Neural cell (in vitro differentiated cells): Measurements from ENCODE around the gene ATP6AP2. TPM values are rescaled to one million over a fixed set of nuclear protein-coding genes. Genes with fewer than 3 reads are reported as not detected.

ENCODE experiments used
- H2AFZ ChIP-seq: fragments of 200-600, 300-800 bp; sonication (generic), shearing (Covaris generic); 2 replicates; pipeline ENCODE4 v1.6.0; 2014; ENCODE audit warnings: low read depth, mild to moderate bottlenecking, antibody characterized with exemption, low read length, moderate library complexity
- H3F3A ChIP-seq: fragments of 200-600 bp; shearing (Covaris generic); 2 replicates; pipeline ENCODE4 v1.6.1; 2016; ENCODE audit warnings: mild to moderate bottlenecking, moderate library complexity, mixed read lengths, antibody characterized with exemption, low read length; ENCODE audit not compliant: insufficient read depth, poor library complexity, severe bottlenecking
- H3K27ac ChIP-seq: fragments of 200-600, 300-800 bp; sonication (generic), shearing (Covaris generic); 2 replicates; pipeline ENCODE4 v1.5.1; 2014; ENCODE audit warnings: mild to moderate bottlenecking, low read length, moderate library complexity
- H3K27me3 ChIP-seq: fragments of 300-800, 200-600 bp; sonication (generic), shearing (Covaris generic); 2 replicates; pipeline ENCODE4 v1.6.0; 2014; ENCODE audit warnings: mild to moderate bottlenecking, low read depth, low read length, moderate library complexity; ENCODE audit not compliant: insufficient read depth
- H3K36me3 ChIP-seq: fragments of 300-800, 200-600 bp; sonication (generic), shearing (Covaris generic); 2 replicates; pipeline ENCODE4 v1.5.1; 2014; ENCODE audit warnings: mild to moderate bottlenecking, antibody characterized with exemption, low read length, moderate library complexity; ENCODE audit not compliant: insufficient read depth
- H3K4me2 ChIP-seq: fragments of 300-800, 200-600 bp; sonication (generic), shearing (Covaris generic); 2 replicates; pipeline ENCODE4 v1.6.0; 2014; ENCODE audit warnings: mild to moderate bottlenecking, low read length
- H3K4me3 ChIP-seq: fragments of 300-800, 200-600 bp; sonication (generic), shearing (Covaris generic); 2 replicates; pipeline ENCODE4 v1.5.1; 2014; ENCODE audit warnings: mild to moderate bottlenecking, low read length, moderate library complexity
- H3K79me2 ChIP-seq: fragments of 200-600 bp; shearing (Covaris generic); replicated peaks from 2 replicates; pipeline ENCODE4 v1.6.0; 2014; ENCODE audit warnings: mild to moderate bottlenecking, low read length, moderate library complexity; ENCODE audit not compliant: insufficient read depth
- H3K9ac ChIP-seq: fragments of 300-800, 200-600 bp; sonication (generic), shearing (Covaris generic); 2 replicates; pipeline ENCODE4 v1.6.1; 2016; ENCODE audit warnings: mild to moderate bottlenecking, low read length, mixed read lengths
- H3K9me2 ChIP-seq: fragments of 200-600 bp; shearing (Covaris generic); 2 replicates; pipeline ENCODE4 v1.6.1; 2016; ENCODE audit warnings: mild to moderate bottlenecking, low read length, mixed read lengths; ENCODE audit not compliant: insufficient read depth
- H3K9me3 ChIP-seq: fragments of 200-600, 300-800 bp; sonication (generic), shearing (Covaris generic); 2 replicates; pipeline ENCODE4 v1.6.1; 2016; ENCODE audit warnings: mild to moderate bottlenecking, mixed run types, low read length, moderate library complexity, mixed read lengths
- H4K20me1 ChIP-seq: fragments of 200-600 bp; shearing (Covaris generic); 2 replicates; pipeline ENCODE4 v1.6.1; 2016; ENCODE audit warnings: mild to moderate bottlenecking, mixed run types; ENCODE audit not compliant: insufficient read depth
- EP300 ChIP-seq: fragments of 450-650 bp; conservative IDR thresholded peaks from 2 replicates; pipeline ENCODE4 v1.6.1; 2014; ENCODE audit warnings: antibody characterized with exemption, mild to moderate bottlenecking, moderate library complexity; ENCODE audit not compliant: poor library complexity, severe bottlenecking
- MXI1 ChIP-seq: fragments of 450-650 bp; conservative IDR thresholded peaks from 2 replicates; pipeline ENCODE4 v1.6.1; 2014; ENCODE audit warnings: antibody characterized with exemption, mild to moderate bottlenecking; ENCODE audit not compliant: poor library complexity, severe bottlenecking
- POLR2AphosphoS5 ChIP-seq: IDR thresholded peaks from 2 replicates; pipeline ENCODE4 v1.6.1; 2012
- RAD21 ChIP-seq: fragments of 450-650 bp; conservative IDR thresholded peaks from 2 replicates; pipeline ENCODE4 v1.6.1; 2014; ENCODE audit warnings: antibody characterized with exemption, mild to moderate bottlenecking, moderate library complexity
- TAF1 ChIP-seq: IDR thresholded peaks from 2 replicates; pipeline ENCODE4 v1.6.1; 2012; ENCODE audit warnings: low read depth
- polyA plus RNA-seq: library from polyadenylated mRNA; depleted of rRNA; stranded (reverse); fragments of >200 nt; gene quantifications from 2 replicates; pipeline ENCODE4 v1.2.3, GENCODE V29; 2014
- TF ChIP-seq, protein P1 (sequence below): IDR thresholded peaks from 2 replicates; pipeline ENCODE4 v1.6.1; 2012; ENCODE audit warnings: borderline replicate concordance
- TF ChIP-seq, protein P2 (sequence below): fragments of 450-650 bp; IDR thresholded peaks from 2 replicates; pipeline ENCODE4 v1.5.1; 2014; ENCODE audit warnings: antibody characterized with exemption, mild to moderate bottlenecking, moderate library complexity; ENCODE audit not compliant: poor library complexity, severe bottlenecking

The ATP6AP2 gene
- polyA plus RNA-seq, 1 donor from 2014 or later: 236 TPM

DNA sequence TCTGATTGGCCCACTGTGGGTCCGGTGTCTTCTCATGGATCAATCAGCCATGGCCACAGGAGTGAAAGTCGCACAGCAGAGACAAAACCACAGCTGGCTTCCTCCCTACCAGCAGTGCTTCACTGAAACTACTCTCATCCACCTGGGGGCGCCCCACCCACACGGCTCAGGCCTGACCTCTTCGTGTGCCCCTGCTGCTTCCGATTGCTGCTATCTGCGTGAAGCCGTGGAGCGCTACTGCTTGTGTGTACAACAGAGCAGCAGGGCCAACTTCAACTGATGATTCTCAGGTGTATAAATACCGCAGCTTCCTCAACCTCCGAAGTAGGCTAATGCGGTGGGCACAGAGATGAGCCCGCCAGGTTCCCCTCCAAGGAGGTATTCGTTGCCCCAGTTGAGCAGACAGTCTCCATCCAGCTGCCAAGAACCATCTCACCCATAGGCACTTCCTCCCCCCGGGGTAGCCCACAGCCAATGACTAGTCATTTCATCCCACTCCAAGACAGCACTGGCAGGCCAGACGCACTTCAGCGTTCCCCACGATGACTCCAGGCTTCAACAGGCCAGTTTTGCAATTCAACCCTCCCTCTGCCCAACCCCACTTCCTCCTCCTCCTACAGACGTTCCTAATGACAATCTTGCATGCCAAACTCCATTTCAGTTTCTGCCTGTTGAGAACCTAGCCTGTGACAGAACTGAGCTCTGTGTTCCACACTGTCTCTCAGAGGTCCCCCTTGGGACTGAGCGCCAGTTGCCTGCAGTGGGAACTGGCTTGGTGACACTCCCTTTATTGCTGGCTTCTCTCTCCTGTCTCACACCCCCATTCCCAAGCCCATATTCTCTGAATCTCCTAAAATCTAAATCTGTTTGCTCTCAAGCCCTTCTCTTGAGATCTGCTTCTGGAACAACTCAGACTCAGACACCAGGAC is 41.3 kb upstream of the ATP6AP2 start:
- no peak overlapping the region for H3K9ac ChIP-seq
- no peaks in the 10 kb centered on the region for H3K36me3 ChIP-seq
- H3K9me3 ChIP-seq: no peaks in the 10 kb centered on the region
- no peak overlapping the region for H3K4me3 ChIP-seq
- H3K27me3 ChIP-seq: no peaks in the 10 kb centered on the region
- H3K9me2 ChIP-seq: no peaks in the 10 kb centered on the region
- H3F3A ChIP-seq: no peaks in the 10 kb centered on the region
- H3K4me2 ChIP-seq: no peak overlapping the region
- TF ChIP-seq POLR2AphosphoS5 (no peak), RAD21 (no peak)
- H2AFZ ChIP-seq: no peak overlapping the region
- no peak overlapping the region for H3K27ac ChIP-seq
- no peaks in the 10 kb centered on the region for H3K79me2 ChIP-seq
- no peaks in the 10 kb centered on the region for H4K20me1 ChIP-seq

DNA sequence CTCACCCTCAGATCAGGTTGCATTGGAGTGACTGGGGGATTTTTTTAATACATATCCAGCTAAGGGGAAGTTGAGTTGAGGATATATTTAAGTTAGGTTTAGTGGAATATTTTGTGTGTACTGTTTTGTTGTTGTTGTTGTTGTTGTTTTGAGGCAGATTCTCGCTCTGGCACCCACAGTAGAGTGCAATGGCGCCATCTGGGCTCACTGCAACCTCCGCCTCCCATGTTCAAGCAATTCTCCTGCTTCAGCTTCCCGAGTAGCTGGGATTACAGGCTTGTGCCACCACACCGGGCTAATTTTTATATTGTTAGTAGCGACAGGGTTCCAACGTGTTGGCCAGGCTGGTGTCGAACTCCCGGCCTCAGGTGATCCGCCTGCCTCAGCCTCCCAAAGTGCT is 38.6 kb upstream of the ATP6AP2 start:
- no peak overlapping the region for H3K4me2 ChIP-seq
- TF ChIP-seq, protein P1, sequence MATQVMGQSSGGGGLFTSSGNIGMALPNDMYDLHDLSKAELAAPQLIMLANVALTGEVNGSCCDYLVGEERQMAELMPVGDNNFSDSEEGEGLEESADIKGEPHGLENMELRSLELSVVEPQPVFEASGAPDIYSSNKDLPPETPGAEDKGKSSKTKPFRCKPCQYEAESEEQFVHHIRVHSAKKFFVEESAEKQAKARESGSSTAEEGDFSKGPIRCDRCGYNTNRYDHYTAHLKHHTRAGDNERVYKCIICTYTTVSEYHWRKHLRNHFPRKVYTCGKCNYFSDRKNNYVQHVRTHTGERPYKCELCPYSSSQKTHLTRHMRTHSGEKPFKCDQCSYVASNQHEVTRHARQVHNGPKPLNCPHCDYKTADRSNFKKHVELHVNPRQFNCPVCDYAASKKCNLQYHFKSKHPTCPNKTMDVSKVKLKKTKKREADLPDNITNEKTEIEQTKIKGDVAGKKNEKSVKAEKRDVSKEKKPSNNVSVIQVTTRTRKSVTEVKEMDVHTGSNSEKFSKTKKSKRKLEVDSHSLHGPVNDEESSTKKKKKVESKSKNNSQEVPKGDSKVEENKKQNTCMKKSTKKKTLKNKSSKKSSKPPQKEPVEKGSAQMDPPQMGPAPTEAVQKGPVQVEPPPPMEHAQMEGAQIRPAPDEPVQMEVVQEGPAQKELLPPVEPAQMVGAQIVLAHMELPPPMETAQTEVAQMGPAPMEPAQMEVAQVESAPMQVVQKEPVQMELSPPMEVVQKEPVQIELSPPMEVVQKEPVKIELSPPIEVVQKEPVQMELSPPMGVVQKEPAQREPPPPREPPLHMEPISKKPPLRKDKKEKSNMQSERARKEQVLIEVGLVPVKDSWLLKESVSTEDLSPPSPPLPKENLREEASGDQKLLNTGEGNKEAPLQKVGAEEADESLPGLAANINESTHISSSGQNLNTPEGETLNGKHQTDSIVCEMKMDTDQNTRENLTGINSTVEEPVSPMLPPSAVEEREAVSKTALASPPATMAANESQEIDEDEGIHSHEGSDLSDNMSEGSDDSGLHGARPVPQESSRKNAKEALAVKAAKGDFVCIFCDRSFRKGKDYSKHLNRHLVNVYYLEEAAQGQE: no peak
- TF ChIP-seq EP300 (no peak), MXI1 (no peak), TAF1 (no peak), POLR2AphosphoS5 (no peak)

DNA sequence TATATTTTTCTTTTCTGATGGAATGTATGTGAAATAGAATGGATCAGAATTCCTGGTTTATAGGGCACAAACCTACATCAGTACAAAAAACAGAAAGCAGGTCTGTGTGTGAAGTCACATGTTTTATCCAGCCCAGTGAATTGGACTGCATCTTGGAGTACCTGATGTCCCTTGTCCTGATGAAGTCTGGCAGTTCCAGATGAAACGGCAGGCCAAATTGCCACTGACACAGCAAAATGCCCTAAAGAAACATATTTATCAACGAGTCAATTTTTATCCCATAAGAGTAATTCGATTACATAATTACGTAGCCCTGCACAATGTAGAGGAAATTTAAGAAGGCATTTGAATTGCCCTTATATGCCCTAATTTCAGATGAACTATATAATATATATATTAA is 37.8 kb upstream of the ATP6AP2 start:
- no peak for TF ChIP-seq POLR2AphosphoS5
- TF ChIP-seq, protein P2, sequence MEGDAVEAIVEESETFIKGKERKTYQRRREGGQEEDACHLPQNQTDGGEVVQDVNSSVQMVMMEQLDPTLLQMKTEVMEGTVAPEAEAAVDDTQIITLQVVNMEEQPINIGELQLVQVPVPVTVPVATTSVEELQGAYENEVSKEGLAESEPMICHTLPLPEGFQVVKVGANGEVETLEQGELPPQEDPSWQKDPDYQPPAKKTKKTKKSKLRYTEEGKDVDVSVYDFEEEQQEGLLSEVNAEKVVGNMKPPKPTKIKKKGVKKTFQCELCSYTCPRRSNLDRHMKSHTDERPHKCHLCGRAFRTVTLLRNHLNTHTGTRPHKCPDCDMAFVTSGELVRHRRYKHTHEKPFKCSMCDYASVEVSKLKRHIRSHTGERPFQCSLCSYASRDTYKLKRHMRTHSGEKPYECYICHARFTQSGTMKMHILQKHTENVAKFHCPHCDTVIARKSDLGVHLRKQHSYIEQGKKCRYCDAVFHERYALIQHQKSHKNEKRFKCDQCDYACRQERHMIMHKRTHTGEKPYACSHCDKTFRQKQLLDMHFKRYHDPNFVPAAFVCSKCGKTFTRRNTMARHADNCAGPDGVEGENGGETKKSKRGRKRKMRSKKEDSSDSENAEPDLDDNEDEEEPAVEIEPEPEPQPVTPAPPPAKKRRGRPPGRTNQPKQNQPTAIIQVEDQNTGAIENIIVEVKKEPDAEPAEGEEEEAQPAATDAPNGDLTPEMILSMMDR: no peak
- no peak for TF ChIP-seq EP300
- TF ChIP-seq, protein P1: no peak
- TF ChIP-seq TAF1: no peak
- no peaks in the 10 kb centered on the region for H3K27me3 ChIP-seq
- no peaks in the 10 kb centered on the region for H3K36me3 ChIP-seq
- H3K4me2 ChIP-seq: no peak overlapping the region
- H3K27ac ChIP-seq: no peak overlapping the region
- H3K9ac ChIP-seq: no peak overlapping the region
- H4K20me1 ChIP-seq: no peaks in the 10 kb centered on the region
- no peak overlapping the region for H3K4me3 ChIP-seq
- no peak overlapping the region for H2AFZ ChIP-seq
- H3K79me2 ChIP-seq: no peaks in the 10 kb centered on the region
- H3K9me3 ChIP-seq: no peaks in the 10 kb centered on the region
- no peaks in the 10 kb centered on the region for H3F3A ChIP-seq
- H3K9me2 ChIP-seq: no peaks in the 10 kb centered on the region

More for the DNA sequence above, 38.6 kb upstream of the ATP6AP2 start:
- Histone ChIP-seq H3K4me3 (no peak overlapping the region), H3K79me2 (no peaks in the 10 kb centered on the region), H4K20me1 (no peaks in the 10 kb centered on the region), H3K9me2 (no peaks in the 10 kb centered on the region), H3F3A (no peaks in the 10 kb centered on the region), H3K9me3 (no peaks in the 10 kb centered on the region), H3K27me3 (no peaks in the 10 kb centered on the region), H3K36me3 (no peaks in the 10 kb centered on the region), H3K9ac (no peak overlapping the region), H3K27ac (no peak overlapping the region), H2AFZ (no peak overlapping the region)
